Keratinocyte (primary cell): Measurements from ENCODE around the gene PAPPA. TPM values are rescaled to one million over a fixed set of nuclear protein-coding genes. Genes with fewer than 3 reads are reported as not detected.

Source experiments
- DNase-seq: peaks from one replicate; pipeline ENCODE4 v3.0.0-alpha.2; 2011; ENCODE audit warnings: low read depth, missing footprints, low spot score
- FAIRE-seq: peaks from 2 replicates; lab custom pipeline; 2011; peaks lifted over from hg19 to GRCh38; lab: Jason Lieb, UNC
- H2AFZ ChIP-seq: 2 replicates; pipeline ENCODE4 v1.6.0; 2012; ENCODE audit warnings: low read length, control low read depth, inconsistent platforms; ENCODE audit not compliant: control insufficient read depth
- H3K27ac ChIP-seq: 2 replicates; pipeline ENCODE4 v1.5.1; 2011; ENCODE audit warnings: low read length; ENCODE audit not compliant: control insufficient read depth, insufficient read depth
- H3K27me3 ChIP-seq: 3 replicates; pipeline ENCODE4 v1.6.0; 2011; ENCODE audit warnings: low read length; ENCODE audit not compliant: control insufficient read depth, insufficient read depth; ENCODE audit errors: extremely low read depth
- H3K36me3 ChIP-seq, 2 experiments: 2 replicates in 1 of 2; 3 replicates in 1 of 2; pipeline ENCODE4 v1.5.1; 2011; ENCODE audit warnings: low read length in 2 of 2, mild to moderate bottlenecking in 1 of 2; ENCODE audit not compliant: control insufficient read depth in 2 of 2, insufficient read depth in 2 of 2; ENCODE audit errors: extremely low read depth in 1 of 2
- H3K4me1 ChIP-seq: 3 replicates; pipeline ENCODE4 v1.5.1; 2011; ENCODE audit warnings: low read length; ENCODE audit not compliant: control insufficient read depth, insufficient read depth; ENCODE audit errors: extremely low read depth
- H3K4me2 ChIP-seq: 3 replicates; pipeline ENCODE4 v1.6.0; 2011; ENCODE audit warnings: low read depth, low read length; ENCODE audit not compliant: control insufficient read depth, insufficient read depth; ENCODE audit errors: extremely low read depth
- H3K4me3 ChIP-seq, 3 experiments: fragments of 200-600 bp in 1 of 3; sonication (generic) in 1 of 3; 2 replicates in 2 of 3; 3 replicates in 1 of 3; pipeline ENCODE4 v1.5.1; 2011 to 2016; ENCODE audit warnings: low read length in 3 of 3, mild to moderate bottlenecking in 3 of 3, control low read depth in 2 of 3, inconsistent platforms in 1 of 3, low read depth in 1 of 3, mixed read lengths in 1 of 3, mixed run types in 1 of 3, moderate library complexity in 1 of 3; ENCODE audit not compliant: control insufficient read depth in 2 of 3, insufficient read depth in 2 of 3; ENCODE audit errors: extremely low read depth in 1 of 3
- H3K79me2 ChIP-seq: 2 replicates; pipeline ENCODE4 v1.6.0; 2012; ENCODE audit warnings: low read length; ENCODE audit not compliant: control insufficient read depth, insufficient read depth
- H3K9ac ChIP-seq: 3 replicates; pipeline ENCODE4 v1.6.0; 2011; ENCODE audit warnings: low read length; ENCODE audit not compliant: control insufficient read depth, insufficient read depth; ENCODE audit errors: extremely low read depth
- H3K9me1 ChIP-seq: 3 replicates; pipeline ENCODE4 v1.6.0; 2011; ENCODE audit warnings: low read length; ENCODE audit not compliant: control insufficient read depth, insufficient read depth; ENCODE audit errors: extremely low read depth
- H3K9me3 ChIP-seq: 2 replicates; pipeline ENCODE4 v1.5.1; 2012; ENCODE audit warnings: low read depth, low read length; ENCODE audit not compliant: control insufficient read depth
- H4K20me1 ChIP-seq: 3 replicates; pipeline ENCODE4 v1.6.0; 2011; ENCODE audit warnings: low read length; ENCODE audit not compliant: control insufficient read depth, insufficient read depth; ENCODE audit errors: extremely low read depth
- EZH2 ChIP-seq: IDR thresholded peaks from one replicate; pipeline ENCODE4 v1.6.1; 2012; ENCODE audit warnings: inconsistent platforms, mild to moderate bottlenecking, low read length, moderate library complexity
- dilution Hi-C: fragments of 300-500 bp; cut with MboI; formaldehyde crosslinking; loops from one replicate; pipeline ENCODE4 v1.7.0; 2020; ENCODE audit warnings: low sequenced_read_pairs; ENCODE audit not compliant: extremely low pct_ligation_motif_present
- polyA plus RNA-seq, 5 experiments: library from polyadenylated mRNA; depleted of rRNA in 3 of 5; stranded (reverse) in 3 of 5; stranded (forward) in 1 of 5; unstranded in 1 of 5; fragments of >200 nt; gene quantifications; 1 replicate in 1 of 5; 2 replicates in 3 of 5; 3 replicates in 1 of 5; pipeline versions ENCODE4 v1.2.1 to v1.2.3, GENCODE V29; 2011 to 2012; ENCODE audit warnings: missing spikeins in 2 of 5, low read depth in 1 of 5, low replicate concordance in 1 of 5
- TF ChIP-seq, protein P1 (sequence below), 3 experiments: IDR thresholded peaks in 1 of 3; conservative IDR thresholded peaks in 1 of 3; optimal IDR thresholded peaks in 1 of 3; 2 replicates in 2 of 3; 3 replicates in 1 of 3; pipeline versions ENCODE3 to v1.5.1; 2011; ENCODE audit warnings: low read length in 3 of 3, mild to moderate bottlenecking in 3 of 3, moderate library complexity in 2 of 3, control low read depth in 1 of 3, inconsistent platforms in 1 of 3; ENCODE audit not compliant: insufficient read depth in 2 of 3; ENCODE audit errors: extremely low read depth in 1 of 3

Gene PAPPA
- polyA plus RNA-seq, 1 donor (not counting 4 experiments of a cell fraction or from before 2014, with no cell fraction given): 0.77 TPM

GRCh38 chr9:116372081-116372673 lies 218.6 kb downstream of the PAPPA start:
- Histone ChIP-seq H3K27ac (no peak overlapping the region), H3K9me3 (no peaks in the 10 kb centered on the region), H3K4me2 (no peak overlapping the region), H4K20me1 (no peaks in the 10 kb centered on the region), H3K4me1 (peaks cover 4% of the 10 kb centered on the region), H3K36me3 (no peaks in the 10 kb centered on the region), H3K9me1 (no peaks in the 10 kb centered on the region), H3K4me3 (no peak overlapping the region), H3K9ac (no peak overlapping the region), H2AFZ (no peak overlapping the region), H3K79me2 (no peaks in the 10 kb centered on the region), H3K27me3 (no peaks in the 10 kb centered on the region)
- dilution Hi-C loops: no loop called here
- DNase-seq: no peak
- TF ChIP-seq, protein P1, sequence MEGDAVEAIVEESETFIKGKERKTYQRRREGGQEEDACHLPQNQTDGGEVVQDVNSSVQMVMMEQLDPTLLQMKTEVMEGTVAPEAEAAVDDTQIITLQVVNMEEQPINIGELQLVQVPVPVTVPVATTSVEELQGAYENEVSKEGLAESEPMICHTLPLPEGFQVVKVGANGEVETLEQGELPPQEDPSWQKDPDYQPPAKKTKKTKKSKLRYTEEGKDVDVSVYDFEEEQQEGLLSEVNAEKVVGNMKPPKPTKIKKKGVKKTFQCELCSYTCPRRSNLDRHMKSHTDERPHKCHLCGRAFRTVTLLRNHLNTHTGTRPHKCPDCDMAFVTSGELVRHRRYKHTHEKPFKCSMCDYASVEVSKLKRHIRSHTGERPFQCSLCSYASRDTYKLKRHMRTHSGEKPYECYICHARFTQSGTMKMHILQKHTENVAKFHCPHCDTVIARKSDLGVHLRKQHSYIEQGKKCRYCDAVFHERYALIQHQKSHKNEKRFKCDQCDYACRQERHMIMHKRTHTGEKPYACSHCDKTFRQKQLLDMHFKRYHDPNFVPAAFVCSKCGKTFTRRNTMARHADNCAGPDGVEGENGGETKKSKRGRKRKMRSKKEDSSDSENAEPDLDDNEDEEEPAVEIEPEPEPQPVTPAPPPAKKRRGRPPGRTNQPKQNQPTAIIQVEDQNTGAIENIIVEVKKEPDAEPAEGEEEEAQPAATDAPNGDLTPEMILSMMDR (optimal IDR thresholded peaks at IDR 0.05 in 1 of 3, IDR thresholded peaks at IDR 0.05 in 1 of 3, conservative IDR thresholded peaks at IDR 0.05 in 1 of 3; ENCODE audit: extremely low read depth in 1 of 3, insufficient read depth in 2 of 3, low read length in 3 of 3): no peak
- no peak for TF ChIP-seq EZH2
- no peak for FAIRE-seq

DNA sequence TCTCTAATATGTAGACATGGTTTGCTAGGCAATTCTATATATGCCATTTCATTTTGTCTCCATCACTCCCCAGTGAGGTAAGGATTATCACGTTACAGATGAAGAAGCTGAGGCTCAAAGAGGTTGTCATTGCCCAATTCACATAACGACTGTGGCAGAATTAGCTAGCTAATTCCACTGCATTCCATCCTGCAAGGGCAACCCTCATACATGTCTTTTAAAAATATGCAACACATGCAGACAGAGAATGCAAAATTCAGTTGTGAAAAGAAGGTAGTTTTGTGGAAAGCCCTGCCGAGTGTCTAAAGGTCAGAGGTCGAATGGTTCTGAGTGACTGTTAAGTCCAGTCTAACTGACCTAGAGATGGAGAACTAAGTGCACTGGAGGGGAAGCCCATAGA lies 219.2 kb downstream of the PAPPA start:
- DNase-seq (no peak), FAIRE-seq (no peak)
- TF ChIP-seq EZH2: no peak
- TF ChIP-seq, protein P1 (optimal IDR thresholded peaks at IDR 0.05 in 1 of 3, IDR thresholded peaks at IDR 0.05 in 1 of 3, conservative IDR thresholded peaks at IDR 0.05 in 1 of 3; ENCODE audit: extremely low read depth in 1 of 3, insufficient read depth in 2 of 3, low read length in 3 of 3): no peak
- H3K9ac ChIP-seq: no peak overlapping the region
- no peaks in the 10 kb centered on the region for H3K9me3 ChIP-seq
- H3K4me3 ChIP-seq: no peak overlapping the region
- H3K4me1 ChIP-seq: peaks cover 6% of the 10 kb centered on the region
- H3K4me2 ChIP-seq: no peak overlapping the region
- H4K20me1 ChIP-seq: no peaks in the 10 kb centered on the region
- H2AFZ ChIP-seq: no peak overlapping the region
- H3K27me3 ChIP-seq: no peaks in the 10 kb centered on the region
- dilution Hi-C loops: no loop called here
- H3K9me1 ChIP-seq: no peaks in the 10 kb centered on the region
- H3K36me3 ChIP-seq: no peaks in the 10 kb centered on the region
- H3K27ac ChIP-seq: no peak overlapping the region
- H3K79me2 ChIP-seq: no peaks in the 10 kb centered on the region
